Glutamatergic neuron (in vitro differentiated cells): ENCODE measurements around the gene REEP3. TPM values are rescaled to one million over a fixed set of nuclear protein-coding genes. Genes with fewer than 3 reads are reported as not detected.
"Not testable (repeated sequence)": the region's sequence is repeated elsewhere in the genome, so short reads cannot be mapped to it uniquely, and the experiment has no call there.

ENCODE experiments used
- DNase-seq: peaks from one replicate; pipeline ENCODE4 v3.0.0; 2022
- H3K27ac Mint-ChIP-seq: one replicate; pipeline ENCODE4 v1.8.0; 2020; ENCODE audit warnings: mild to moderate bottlenecking, mixed read lengths, inconsistent platforms; ENCODE audit not compliant: unreplicated experiment
- H3K27me3 Mint-ChIP-seq: one replicate; pipeline ENCODE4 v1.8.0; 2020; ENCODE audit warnings: mild to moderate bottlenecking, moderate library complexity, mixed read lengths, inconsistent platforms; ENCODE audit not compliant: unreplicated experiment
- H3K36me3 Mint-ChIP-seq: one replicate; pipeline ENCODE4 v1.8.0; 2020; ENCODE audit warnings: mild to moderate bottlenecking, mixed read lengths, inconsistent platforms; ENCODE audit not compliant: unreplicated experiment
- H3K4me1 Mint-ChIP-seq: one replicate; pipeline ENCODE4 v1.8.0; 2020; ENCODE audit warnings: mild to moderate bottlenecking, low read depth, mixed read lengths, inconsistent platforms; ENCODE audit not compliant: unreplicated experiment
- H3K4me3 Mint-ChIP-seq: one replicate; pipeline ENCODE4 v1.8.0; 2020; ENCODE audit warnings: mild to moderate bottlenecking, mixed read lengths, inconsistent platforms; ENCODE audit not compliant: unreplicated experiment
- H3K9me3 Mint-ChIP-seq: one replicate; pipeline ENCODE4 v1.8.0; 2020; ENCODE audit warnings: mild to moderate bottlenecking, moderate library complexity, mixed read lengths, inconsistent platforms; ENCODE audit not compliant: unreplicated experiment
- total RNA-seq: library from RNA; stranded (reverse); fragmentation: NEBNext Ultra II Directional; extraction: Animal tissue kit (Norgen Biotek cat#: 25700); gene quantifications from one replicate; pipeline ENCODE4 v1.2.1, GENCODE V29; 2021; ENCODE audit not compliant: unreplicated experiment
- TF ChIP-seq, protein P1 (sequence below): fragments of 200-600 bp; sonication (generic); IDR thresholded peaks from one replicate; pipeline ENCODE4 v1.5.0; 2021; ENCODE audit not compliant: partially characterized antibody, unreplicated experiment

REEP3 gene
- total RNA-seq, 1 donor from 2014 or later = 47.1 TPM

DNA sequence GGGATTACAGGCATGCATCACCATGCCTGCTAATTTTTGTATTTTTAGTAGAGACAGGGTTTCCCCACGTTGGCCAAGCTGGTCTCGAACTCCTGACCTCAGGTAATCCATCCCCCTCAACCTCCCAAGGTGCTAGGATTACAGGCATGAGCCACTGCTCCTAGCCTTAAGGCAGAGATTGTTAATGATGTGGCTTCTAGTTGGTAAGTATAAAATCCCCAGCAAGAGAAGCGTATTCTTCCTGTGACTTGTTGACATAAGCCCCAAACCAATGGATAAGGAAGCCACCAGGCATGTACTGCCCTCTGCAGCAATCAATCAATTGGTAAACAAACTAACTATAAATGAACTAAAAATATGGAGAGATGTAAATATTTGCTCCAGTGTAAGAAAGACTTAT, 41.2 kb downstream of the REEP3 start:
- Mint-ChIP-seq H3K4me1 (peaks cover 17% of the 10 kb centered on the region), H3K9me3 (no peaks in the 10 kb centered on the region), H3K27ac (peak overlapping the region; percentile 22), H3K27me3 (no peaks in the 10 kb centered on the region), H3K4me3 (no peak overlapping the region), H3K36me3 (no peaks in the 10 kb centered on the region)
- TF ChIP-seq, protein P1, sequence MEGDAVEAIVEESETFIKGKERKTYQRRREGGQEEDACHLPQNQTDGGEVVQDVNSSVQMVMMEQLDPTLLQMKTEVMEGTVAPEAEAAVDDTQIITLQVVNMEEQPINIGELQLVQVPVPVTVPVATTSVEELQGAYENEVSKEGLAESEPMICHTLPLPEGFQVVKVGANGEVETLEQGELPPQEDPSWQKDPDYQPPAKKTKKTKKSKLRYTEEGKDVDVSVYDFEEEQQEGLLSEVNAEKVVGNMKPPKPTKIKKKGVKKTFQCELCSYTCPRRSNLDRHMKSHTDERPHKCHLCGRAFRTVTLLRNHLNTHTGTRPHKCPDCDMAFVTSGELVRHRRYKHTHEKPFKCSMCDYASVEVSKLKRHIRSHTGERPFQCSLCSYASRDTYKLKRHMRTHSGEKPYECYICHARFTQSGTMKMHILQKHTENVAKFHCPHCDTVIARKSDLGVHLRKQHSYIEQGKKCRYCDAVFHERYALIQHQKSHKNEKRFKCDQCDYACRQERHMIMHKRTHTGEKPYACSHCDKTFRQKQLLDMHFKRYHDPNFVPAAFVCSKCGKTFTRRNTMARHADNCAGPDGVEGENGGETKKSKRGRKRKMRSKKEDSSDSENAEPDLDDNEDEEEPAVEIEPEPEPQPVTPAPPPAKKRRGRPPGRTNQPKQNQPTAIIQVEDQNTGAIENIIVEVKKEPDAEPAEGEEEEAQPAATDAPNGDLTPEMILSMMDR = no peak
- DNase-seq = no peak

DNA sequence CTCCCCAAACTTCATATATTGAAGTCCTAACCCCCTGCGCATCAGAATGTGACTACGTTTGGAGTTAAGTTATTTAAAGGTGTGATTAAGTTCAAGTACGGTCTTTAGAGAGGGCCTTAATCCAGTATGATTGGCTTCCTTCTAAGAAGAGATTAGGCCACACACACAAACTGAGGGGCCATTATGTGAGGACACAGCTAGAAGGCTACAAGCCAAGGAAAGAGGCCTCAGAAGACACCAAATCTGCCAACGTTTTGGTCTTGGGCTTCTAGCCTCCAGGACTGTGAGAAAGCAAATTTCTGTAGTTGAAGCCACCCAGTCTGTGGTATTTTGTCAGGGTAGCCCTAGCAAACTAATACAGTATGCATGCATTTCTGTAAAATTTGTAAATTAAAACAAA, 41.7 kb downstream of the REEP3 start:
- no peak overlapping the region for H3K4me3 Mint-ChIP-seq
- H3K27ac Mint-ChIP-seq = no peak overlapping the region
- H3K9me3 Mint-ChIP-seq = no peaks in the 10 kb centered on the region
- H3K27me3 Mint-ChIP-seq = no peaks in the 10 kb centered on the region
- DNase-seq = no peak
- TF ChIP-seq, protein P1 = no peak
- peaks cover 17% of the 10 kb centered on the region for H3K4me1 Mint-ChIP-seq
- no peaks in the 10 kb centered on the region for H3K36me3 Mint-ChIP-seq

DNA sequence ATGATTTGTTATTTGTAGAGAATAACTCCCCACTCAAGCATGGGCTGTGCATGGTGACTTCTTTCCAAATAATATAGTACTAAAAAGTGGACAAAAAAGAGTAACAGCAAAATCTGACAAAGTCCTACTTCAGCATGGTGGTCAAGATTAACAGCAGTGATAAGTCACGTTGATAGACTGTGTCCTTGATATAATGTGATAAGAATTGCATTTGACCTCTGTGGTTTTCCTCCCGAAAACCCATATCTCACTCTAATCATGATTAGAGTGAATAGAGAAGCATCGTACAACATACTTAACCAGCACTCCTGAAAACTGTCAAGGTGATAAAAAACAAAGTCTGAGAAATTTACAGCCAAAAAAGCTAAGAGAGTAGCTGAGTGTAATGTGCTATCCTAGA, 42.4 kb downstream of the REEP3 start:
- DNase-seq = no peak
- Mint-ChIP-seq H3K27me3 (no peaks in the 10 kb centered on the region), H3K36me3 (no peaks in the 10 kb centered on the region), H3K9me3 (no peaks in the 10 kb centered on the region), H3K4me1 (peaks cover 17% of the 10 kb centered on the region), H3K27ac (no peak overlapping the region), H3K4me3 (no peak overlapping the region)
- TF ChIP-seq, protein P1 = no peak

DNA sequence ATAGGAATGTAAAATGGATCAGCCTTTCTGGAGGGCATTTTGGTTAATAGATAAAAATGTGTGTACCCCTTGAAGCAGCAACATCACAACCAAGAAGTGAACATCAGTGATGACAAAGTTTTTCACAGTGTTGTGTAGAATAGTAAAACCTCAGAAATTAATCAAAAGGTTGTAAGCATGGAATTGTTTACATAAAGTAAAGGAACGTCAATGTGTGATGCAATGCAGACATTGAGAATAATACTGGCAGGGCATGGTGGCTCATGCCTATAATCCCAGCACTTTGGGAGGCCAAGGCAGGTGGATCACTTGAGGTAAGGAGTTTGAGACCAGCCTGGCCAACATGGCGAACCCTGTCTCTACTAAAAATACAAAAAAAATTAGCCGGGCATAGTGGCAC, 43.5 kb downstream of the REEP3 start:
- peaks cover 17% of the 10 kb centered on the region for H3K4me1 Mint-ChIP-seq
- not testable (repeated sequence) for H3K9me3 Mint-ChIP-seq, H3K27me3 Mint-ChIP-seq, H3K27ac Mint-ChIP-seq, H3K4me3 Mint-ChIP-seq, DNase-seq, H3K36me3 Mint-ChIP-seq

DNA sequence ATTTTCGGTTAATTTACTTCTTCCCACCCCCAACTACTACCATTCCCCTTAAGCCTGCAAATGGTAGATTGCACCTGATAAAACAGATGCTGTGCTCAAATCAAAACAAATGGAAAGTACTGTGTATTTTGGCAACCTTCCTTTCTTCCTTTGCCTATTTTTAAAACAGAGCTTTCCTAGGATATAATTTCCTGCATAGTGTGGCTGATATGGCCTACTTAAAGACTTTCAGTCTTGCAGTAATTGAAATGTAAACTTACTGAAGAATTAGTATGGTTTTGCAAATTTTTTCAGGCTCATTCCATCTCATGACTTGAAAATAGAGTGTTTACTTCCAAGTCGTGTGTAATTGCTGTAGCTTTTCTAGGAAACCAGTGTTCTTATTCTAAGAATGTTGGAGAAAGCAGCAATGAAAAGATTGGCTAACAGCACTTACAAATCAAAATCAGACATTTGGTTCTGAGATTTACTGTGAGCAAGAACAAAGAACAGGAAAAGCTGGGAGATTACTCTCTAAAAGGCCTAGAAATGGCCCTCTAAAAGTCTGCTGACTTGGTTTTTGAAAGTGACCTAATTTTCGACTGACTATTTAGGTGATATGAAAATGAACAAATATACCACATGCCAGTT, 52.0 kb downstream of the REEP3 start:
- no peak for DNase-seq
- Mint-ChIP-seq H3K27me3 (no peaks in the 10 kb centered on the region), H3K4me3 (no peak overlapping the region), H3K9me3 (no peaks in the 10 kb centered on the region), H3K36me3 (peaks cover 5% of the 10 kb centered on the region), H3K4me1 (peaks cover 14% of the 10 kb centered on the region), H3K27ac (peak overlapping the region; percentile 69)
- TF ChIP-seq, protein P1 = no peak
